CD14-positive monocyte (primary cell): ENCODE results near the gene NUP43. TPM values are rescaled to one million over a fixed set of nuclear protein-coding genes. Genes with fewer than 3 reads are reported as not detected.

Experiments
- DNase-seq, 3 donors: peaks; one replicate each; pipeline ENCODE4 v3.0.0-alpha.2; 2011 to 2022
- H2AFZ ChIP-seq: 2 replicates; pipeline ENCODE4 v1.6.0; 2012; ENCODE audit warnings: mild to moderate bottlenecking, low read depth, low read length, inconsistent platforms; ENCODE audit not compliant: insufficient read depth, poor library complexity, severe bottlenecking
- H3K27ac ChIP-seq, 2 donors: 1 replicate in 1 of 2; 2 replicates in 1 of 2; pipeline ENCODE4 v1.5.1; 2012 to 2013; ENCODE audit warnings: low read length in 2 of 2, control low read depth in 1 of 2, inconsistent platforms in 1 of 2, low read depth in 1 of 2, mild to moderate bottlenecking in 1 of 2
- H3K27me3 ChIP-seq, 2 donors: one replicate each; pipeline versions ENCODE4 v1.6.0 to v1.6.1; 2011 to 2013; ENCODE audit warnings: low read length in 2 of 2; ENCODE audit not compliant: control insufficient read depth in 2 of 2, insufficient read depth in 2 of 2
- H3K36me3 ChIP-seq, 2 donors: replicated peaks in 1 of 2; 1 replicate in 1 of 2; 2 replicates in 1 of 2; pipeline versions ENCODE4 v1.5.1 to v1.6.1; 2012 to 2013; ENCODE audit warnings: low read length in 2 of 2, control low read depth in 1 of 2, inconsistent platforms in 1 of 2, mild to moderate bottlenecking in 1 of 2; ENCODE audit not compliant: insufficient read depth in 2 of 2, control insufficient read depth in 1 of 2
- H3K4me1 ChIP-seq, 2 donors: 1 replicate in 1 of 2; 2 replicates in 1 of 2; pipeline versions ENCODE4 v1.5.1 to v1.6.1; 2012 to 2013; ENCODE audit warnings: low read length in 2 of 2, control low read depth in 1 of 2, inconsistent platforms in 1 of 2, mild to moderate bottlenecking in 1 of 2, moderate library complexity in 1 of 2; ENCODE audit not compliant: insufficient read depth in 2 of 2, control insufficient read depth in 1 of 2
- H3K4me2 ChIP-seq: replicated peaks from 2 replicates; pipeline ENCODE3; 2012; ENCODE audit warnings: low read length, moderate library complexity, mild to moderate bottlenecking; ENCODE audit not compliant: poor library complexity, severe bottlenecking; ENCODE audit errors: extremely low read depth
- H3K4me3 ChIP-seq, 3 experiments: fragments of 200-600 bp in 1 of 3; sonication (generic) in 1 of 3; replicated peaks in 1 of 3; 1 replicate in 2 of 3; 2 replicates in 1 of 3; pipeline ENCODE4 v1.5.1; 2011 to 2013; ENCODE audit warnings: low read length in 3 of 3, mild to moderate bottlenecking in 3 of 3, control low read depth in 2 of 3, low read depth in 2 of 3, inconsistent platforms in 1 of 3, moderate library complexity in 1 of 3
- H3K79me2 ChIP-seq: 2 replicates; pipeline ENCODE4 v1.6.0; 2012; ENCODE audit warnings: mild to moderate bottlenecking, control low read depth, inconsistent platforms, low read length, moderate library complexity; ENCODE audit not compliant: insufficient read depth
- H3K9ac ChIP-seq: 2 replicates; pipeline ENCODE4 v1.6.0; 2017; ENCODE audit warnings: low read length, mild to moderate bottlenecking; ENCODE audit not compliant: insufficient read depth, poor library complexity, severe bottlenecking
- H3K9me3 ChIP-seq, 2 donors: replicated peaks in 1 of 2; 1 replicate in 1 of 2; 2 replicates in 1 of 2; pipeline versions ENCODE4 v1.5.1 to v1.6.1; 2012 to 2013; ENCODE audit warnings: low read length in 2 of 2, control low read depth in 1 of 2; ENCODE audit not compliant: control insufficient read depth in 1 of 2, insufficient read depth in 1 of 2
- H4K20me1 ChIP-seq: 2 replicates; pipeline ENCODE4 v1.6.0; 2012; ENCODE audit warnings: mild to moderate bottlenecking, low read length, control low read depth, moderate library complexity; ENCODE audit not compliant: insufficient read depth
- H3K27ac Mint-ChIP-seq, 7 donors: one replicate each; pipeline ENCODE4 v1.8.0; 2020; ENCODE audit warnings: mild to moderate bottlenecking in 7 of 7, mixed read lengths in 7 of 7, moderate library complexity in 6 of 7, inconsistent platforms in 2 of 7
- H3K27me3 Mint-ChIP-seq, 3 donors: one replicate each; pipeline ENCODE4 v1.8.0; 2021 to 2022; ENCODE audit warnings: low read depth in 3 of 3, mild to moderate bottlenecking in 3 of 3, mixed read lengths in 3 of 3, moderate library complexity in 3 of 3, inconsistent platforms in 1 of 3
- H3K36me3 Mint-ChIP-seq, 2 donors: one replicate each; pipeline ENCODE4 v1.8.0; 2020; ENCODE audit warnings: mixed read lengths in 2 of 2, inconsistent platforms in 1 of 2, mild to moderate bottlenecking in 1 of 2
- H3K4me1 Mint-ChIP-seq: one replicate; pipeline ENCODE4 v1.8.0; 2020; ENCODE audit warnings: mild to moderate bottlenecking, mixed read lengths
- H3K4me3 Mint-ChIP-seq, 2 donors: one replicate each; pipeline ENCODE4 v1.8.0; 2020; ENCODE audit warnings: mild to moderate bottlenecking in 2 of 2, mixed read lengths in 2 of 2, moderate library complexity in 1 of 2
- H3K9me3 Mint-ChIP-seq, 7 donors: one replicate each; pipeline ENCODE4 v1.8.0; 2020 to 2022; ENCODE audit warnings: mixed read lengths in 7 of 7, mild to moderate bottlenecking in 6 of 7, moderate library complexity in 6 of 7, inconsistent platforms in 2 of 7
- WGBS: methylation state at CpG from one replicate; pipeline ENCODE4 v1.1.5; 2013; ENCODE audit warnings: missing lambda C conversion rate; ENCODE audit not compliant: insufficient coverage; 5-methylcytosine and 5-hydroxymethylcytosine counted together
- intact Hi-C, 2 donors: fragments of 100-400 bp; cut with micrococcal nuclease; formaldehyde crosslinking; loops; one replicate each; pipeline versions ENCODE4 v1.15.0 to v1.15.1; 2023
- polyA plus RNA-seq, 3 donors: library from polyadenylated mRNA; depleted of rRNA in 1 of 3; unstranded in 2 of 3; stranded (reverse) in 1 of 3; fragments of 300-500 nt in 2 of 3; fragments of >200 nt in 1 of 3; fragmentation: Illumina TruSeq in 2 of 3; gene quantifications; 1 replicate in 2 of 3; 2 replicates in 1 of 3; pipeline ENCODE4 v1.2.3, GENCODE V29; 2012 to 2021
- TF ChIP-seq, protein P1 (sequence below): fragments of 200-600 bp; IDR thresholded peaks from one replicate; pipeline ENCODE4 v1.8.0; 2022; ENCODE audit warnings: antibody characterized with exemption, mild to moderate bottlenecking

Gene NUP43
- polyA plus RNA-seq, 3 donors: 4.5 to 7.2 (median 6.9) TPM

DNA sequence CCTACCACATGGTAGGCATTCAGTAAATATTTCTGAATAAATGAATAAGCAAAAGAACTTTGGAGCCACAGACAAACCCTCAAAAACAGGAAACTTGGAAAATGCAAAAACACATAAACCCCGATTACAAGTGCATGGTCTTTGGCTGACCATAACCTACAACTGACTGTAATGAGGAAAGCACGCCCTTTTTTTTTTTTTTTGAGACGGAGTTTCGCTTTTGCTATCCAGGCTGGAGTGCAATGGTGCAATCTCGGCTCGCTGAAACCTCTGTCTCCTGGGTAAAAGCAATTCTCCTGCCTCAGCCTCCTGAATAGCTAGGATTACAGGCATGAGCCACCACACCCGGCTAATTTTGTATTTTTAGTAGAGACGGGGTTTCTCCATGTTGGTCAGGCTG, 16.5 kb downstream of the NUP43 start:
- peaks cover 23 to 40% of the 10 kb centered on the region in 2 donors for H3K36me3 ChIP-seq
- H3K27ac Mint-ChIP-seq: peak overlapping the region; percentile 86 to 97 (median 93)

DNA sequence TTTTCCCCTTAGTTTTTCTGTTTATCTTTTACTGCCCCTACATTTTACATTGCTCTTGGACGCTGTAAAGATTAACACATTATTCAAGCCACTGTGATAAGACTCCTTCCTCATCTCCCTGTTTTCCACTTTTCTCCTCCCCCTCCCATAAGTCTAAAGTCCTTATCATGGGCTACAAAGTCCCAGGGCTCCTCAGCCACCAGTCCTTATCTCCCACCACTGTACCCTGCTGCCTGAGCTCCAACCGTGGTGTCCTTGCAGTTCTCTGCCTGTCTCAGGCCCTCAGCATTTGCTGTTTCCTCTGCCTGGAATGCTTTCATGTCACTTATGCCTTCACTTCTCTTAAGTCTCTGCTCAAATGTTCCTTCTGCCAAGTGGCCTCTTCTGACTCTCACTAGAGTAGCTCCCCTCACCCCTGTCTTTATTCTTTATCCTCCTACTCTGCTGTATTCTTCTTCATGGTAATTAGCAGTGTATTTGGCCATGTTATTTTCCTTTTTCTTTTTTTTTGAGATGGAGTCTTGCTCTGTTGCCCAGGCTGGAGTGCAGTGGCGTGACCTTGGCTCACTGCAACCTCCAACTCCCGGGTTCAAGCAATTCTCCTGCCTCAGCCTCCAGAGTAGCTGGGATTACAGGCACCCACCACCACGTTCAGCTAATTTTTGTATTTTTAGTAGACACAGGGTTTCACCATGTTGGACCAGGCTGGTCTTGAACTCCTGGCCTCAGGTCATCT, 17.7 kb downstream of the NUP43 start:
- WGBS: 53% methylated on average over 4 of the region's 5 CpGs
- intact Hi-C loops: loop anchor here (10.0 kb wide), 4 partner anchors 46 to 196 kb away; partner anchors contain the start of genes GINM1 (in 1 of the 2), LRP11 (in 1 of the 2) and RAET1G (in 1 of the 2)

More for the DNA sequence above, 16.5 kb downstream of the NUP43 start:
- peak overlapping the region; percentile 47 for H3K9ac ChIP-seq
- H2AFZ ChIP-seq: peak overlapping the region; percentile 51
- Mint-ChIP-seq H3K27me3 (no peaks in the 10 kb centered on the region), H3K9me3 (no peaks in the 10 kb centered on the region), H3K36me3 (peaks cover 17 to 50% of the 10 kb centered on the region in 2 donors), H3K4me1 (peaks cover 39% of the 10 kb centered on the region), H3K4me3 (peak overlapping the region; percentile 37 to 70)
- no peaks in the 10 kb centered on the region for H3K9me3 ChIP-seq
- DNase-seq: peak; percentile 52 to 61 (median 54)
- H3K79me2 ChIP-seq: peaks cover 19% of the 10 kb centered on the region
- peak overlapping the region; percentile 78 for H3K4me2 ChIP-seq
- H3K4me3 ChIP-seq: peak overlapping the region in 2 of 3 experiments; percentile 10 to 61
- no peaks in the 10 kb centered on the region for H3K27me3 ChIP-seq
- peak overlapping the region; percentile 73 to 83 for H3K27ac ChIP-seq
- intact Hi-C loops: loop anchor here (10.0 kb wide), 4 partner anchors 45 to 195 kb away; partner anchors contain the start of genes GINM1 (in 1 of the 2), LRP11 (in 1 of the 2) and RAET1G (in 1 of the 2)
- TF ChIP-seq, protein P1, sequence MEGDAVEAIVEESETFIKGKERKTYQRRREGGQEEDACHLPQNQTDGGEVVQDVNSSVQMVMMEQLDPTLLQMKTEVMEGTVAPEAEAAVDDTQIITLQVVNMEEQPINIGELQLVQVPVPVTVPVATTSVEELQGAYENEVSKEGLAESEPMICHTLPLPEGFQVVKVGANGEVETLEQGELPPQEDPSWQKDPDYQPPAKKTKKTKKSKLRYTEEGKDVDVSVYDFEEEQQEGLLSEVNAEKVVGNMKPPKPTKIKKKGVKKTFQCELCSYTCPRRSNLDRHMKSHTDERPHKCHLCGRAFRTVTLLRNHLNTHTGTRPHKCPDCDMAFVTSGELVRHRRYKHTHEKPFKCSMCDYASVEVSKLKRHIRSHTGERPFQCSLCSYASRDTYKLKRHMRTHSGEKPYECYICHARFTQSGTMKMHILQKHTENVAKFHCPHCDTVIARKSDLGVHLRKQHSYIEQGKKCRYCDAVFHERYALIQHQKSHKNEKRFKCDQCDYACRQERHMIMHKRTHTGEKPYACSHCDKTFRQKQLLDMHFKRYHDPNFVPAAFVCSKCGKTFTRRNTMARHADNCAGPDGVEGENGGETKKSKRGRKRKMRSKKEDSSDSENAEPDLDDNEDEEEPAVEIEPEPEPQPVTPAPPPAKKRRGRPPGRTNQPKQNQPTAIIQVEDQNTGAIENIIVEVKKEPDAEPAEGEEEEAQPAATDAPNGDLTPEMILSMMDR: no peak
- no peaks in the 10 kb centered on the region for H4K20me1 ChIP-seq
- 0% methylated on average over 1 of the region's 8 CpGs for WGBS
- peaks cover 40 to 42% of the 10 kb centered on the region in 2 donors for H3K4me1 ChIP-seq

More for the DNA sequence above, 17.7 kb downstream of the NUP43 start:
- TF ChIP-seq, protein P1: no peak
- DNase-seq: no peak
- Mint-ChIP-seq H3K9me3 (no peaks in the 10 kb centered on the region), H3K4me1 (peaks cover 43% of the 10 kb centered on the region), H3K4me3 (peak overlapping the region; percentile 47 to 90), H3K36me3 (peaks cover 17 to 44% of the 10 kb centered on the region in 2 donors), H3K27ac (peak overlapping the region; percentile 83 to 97 (median 93)), H3K27me3 (no peaks in the 10 kb centered on the region)
- peak overlapping the region; percentile 66 for H2AFZ ChIP-seq
- H3K4me3 ChIP-seq: peak overlapping the region in 2 of 3 experiments; percentile 25 to 61
- peaks cover 20 to 32% of the 10 kb centered on the region in 2 donors for H3K36me3 ChIP-seq
- H3K9ac ChIP-seq: peak overlapping the region; percentile 42
- peaks cover 19% of the 10 kb centered on the region for H3K79me2 ChIP-seq
- H3K9me3 ChIP-seq: no peaks in the 10 kb centered on the region
- H3K4me1 ChIP-seq: peaks cover 40 to 45% of the 10 kb centered on the region in 2 donors
- H3K27ac ChIP-seq: peak overlapping the region; percentile 73 to 83
- no peaks in the 10 kb centered on the region for H4K20me1 ChIP-seq
- H3K27me3 ChIP-seq: no peaks in the 10 kb centered on the region
- peak overlapping the region; percentile 78 for H3K4me2 ChIP-seq
